Subcutaneous adipose tissue (tissue), 4 donors: Measurements from ENCODE around the gene BAIAP2. TPM values are rescaled to one million over a fixed set of nuclear protein-coding genes. Genes with fewer than 3 reads are reported as not detected.

ENCODE experiments used
- CTCF ChIP-seq: fragments of 450-650 bp; IDR thresholded peaks from one replicate; pipeline ENCODE4 v1.5.1; 2016; ENCODE audit warnings: low read depth, mild to moderate bottlenecking, control low read depth, antibody characterized with exemption, moderate library complexity
- total RNA-seq, 4 donors: library from RNA; depleted of rRNA; stranded (reverse); fragments of >200 nt; gene quantifications; one replicate each; pipeline ENCODE4 v1.1.0, GENCODE V29; 2016

The BAIAP2 gene
- total RNA-seq, 4 donors from 2014 or later: 17.4 to 31.1 (median 23.2) TPM

GRCh38 chr17:81013642-81014041 lies 21.3 kb upstream of the BAIAP2 start:
- TF ChIP-seq CTCF: no peak

- no peak for TF ChIP-seq CTCF
These were observed 19.8 kb upstream of the BAIAP2 start for GRCh38 chr17:81015136-81015535.

GRCh38 chr17:81016575-81016974 lies 18.4 kb upstream of the BAIAP2 start:
- no peak for TF ChIP-seq CTCF

- TF ChIP-seq CTCF: no peak
These were observed 16.7 kb upstream of the BAIAP2 start for GRCh38 chr17:81018044-81018802.

GRCh38 chr17:81019563-81020442 lies 15.1 kb upstream of the BAIAP2 start:
- no peak for TF ChIP-seq CTCF

- TF ChIP-seq CTCF: no peak
These were observed 14.5 kb upstream of the BAIAP2 start for GRCh38 chr17:81020443-81020766.

- TF ChIP-seq CTCF: no peak
These were observed 14.0 kb upstream of the BAIAP2 start for GRCh38 chr17:81020767-81021497.
